GM19240 (cell line): ENCODE data around the gene ITPR1.

Source experiments
- DNase-seq: peaks from one replicate; pipeline ENCODE4 v3.0.0; 2011; ENCODE audit warnings: low spot score; ENCODE audit not compliant: insufficient read length

Gene ITPR1

GRCh38 chr3:4885316-4885715, 392.2 kb downstream of the ITPR1 start:
- DNase-seq: no peak

DNA sequence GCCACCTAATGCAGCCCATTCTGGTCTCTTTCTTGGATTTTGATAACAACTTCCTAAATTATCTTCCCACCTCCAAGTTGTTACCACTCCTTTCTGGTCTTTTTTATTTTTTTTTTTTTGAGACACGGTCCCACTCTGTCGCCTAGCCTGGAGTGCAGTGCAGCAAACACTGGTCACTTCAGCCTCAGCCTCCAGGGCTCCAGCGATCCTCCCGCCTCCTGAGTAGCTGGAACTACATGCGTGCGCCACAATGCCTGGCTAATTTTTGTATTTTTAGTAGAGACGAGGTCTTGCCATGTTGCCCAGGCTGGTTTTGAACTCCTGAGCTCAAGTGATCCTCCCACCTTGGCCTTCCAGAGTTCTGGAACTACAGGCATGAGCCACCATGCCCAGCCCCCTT, 393.3 kb downstream of the ITPR1 start:
- DNase-seq: no peak

DNA sequence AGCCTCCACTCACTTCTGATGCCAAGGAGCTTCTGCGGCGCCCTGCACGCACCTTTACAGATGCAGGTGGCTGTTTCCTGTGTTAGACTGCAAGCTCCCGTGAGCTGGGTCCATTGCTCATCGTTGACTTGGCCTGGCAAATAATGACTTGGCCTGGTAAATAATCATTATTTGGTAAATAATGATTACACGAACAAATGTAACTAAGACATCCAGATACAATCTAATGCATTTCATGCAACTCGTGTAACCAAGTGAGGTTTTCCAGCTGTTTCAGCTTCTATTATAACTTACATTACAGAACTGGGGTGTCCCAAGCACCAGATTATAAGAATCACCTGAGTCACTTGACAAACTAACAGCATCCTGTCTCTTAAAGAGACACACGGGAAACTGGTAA, 394.0 kb downstream of the ITPR1 start:
- no peak for DNase-seq

DNA sequence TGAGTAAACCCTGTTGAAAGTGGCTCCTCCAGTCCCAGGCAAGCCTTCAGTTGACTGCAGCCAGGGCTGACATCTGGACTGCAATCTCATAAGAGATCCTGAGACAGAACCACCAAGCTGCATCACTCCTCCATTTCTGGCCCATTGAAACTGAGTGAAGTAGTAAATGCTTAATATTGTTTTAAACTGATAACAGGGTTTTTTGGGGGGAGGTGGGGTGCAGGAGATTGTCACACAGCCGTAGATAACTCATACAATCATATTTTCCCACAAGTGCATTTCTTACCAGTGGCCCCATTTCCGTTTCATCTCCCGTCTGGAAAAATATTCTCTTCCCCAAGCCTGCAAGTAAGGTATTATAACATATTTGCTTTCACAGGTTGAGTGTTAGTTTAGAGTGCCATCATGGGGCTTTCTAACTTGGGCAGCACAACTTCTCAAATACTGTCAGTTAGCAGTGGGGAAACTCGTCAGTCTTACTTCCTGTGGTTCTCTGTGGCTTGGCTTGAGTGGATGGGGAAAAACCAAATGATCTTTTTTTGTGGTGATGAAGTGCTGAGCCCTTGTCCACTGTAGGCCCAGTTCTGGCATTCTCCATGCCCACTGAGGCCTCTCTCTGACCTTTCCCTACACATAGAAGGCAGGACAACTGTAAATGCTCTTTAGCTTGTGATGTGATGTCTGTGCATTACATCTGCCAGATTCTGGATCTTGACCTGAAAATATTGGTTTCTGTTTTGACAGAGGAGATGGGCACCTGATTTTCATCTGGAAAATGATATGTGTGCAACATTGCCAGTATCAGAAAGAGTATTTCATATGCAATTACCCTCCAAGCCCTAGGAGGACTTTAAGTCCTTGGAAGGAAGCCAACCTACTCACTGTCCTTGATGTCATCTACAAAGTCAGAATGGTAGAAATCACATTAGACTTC, 396.0 kb downstream of the ITPR1 start:
- no peak for DNase-seq

- DNase-seq: no peak
These were observed 396.7 kb downstream of the ITPR1 start for GRCh38 chr3:4889896-4890295.

- DNase-seq: no peak
These were observed 401.9 kb downstream of the ITPR1 start for GRCh38 chr3:4894891-4895530.

DNA sequence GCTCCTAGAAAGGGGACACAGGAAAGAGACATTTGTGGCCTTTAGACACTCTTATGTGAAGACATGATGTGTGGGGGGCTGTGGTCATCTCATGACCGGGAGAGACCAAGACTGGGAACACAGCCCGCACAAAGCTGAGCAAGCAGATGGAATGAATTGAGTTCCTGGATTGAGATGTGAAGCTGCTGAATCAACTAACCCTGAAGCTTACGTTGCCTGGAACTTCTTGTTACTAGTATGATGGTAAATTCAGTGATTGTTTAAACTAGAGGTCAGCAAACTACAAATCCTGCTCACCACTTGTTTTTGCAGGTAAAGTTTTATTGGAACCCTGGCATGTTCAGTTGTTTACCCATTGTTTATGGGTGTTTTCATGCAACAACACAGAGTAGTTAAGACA, 402.7 kb downstream of the ITPR1 start:
- no peak for DNase-seq
